IPS-20b (cell line): ENCODE measurements around the gene ZPR1.
A peak's percentile ranks its signal among the peaks of the same experiment; 100 is the strongest.

ENCODE experiments used
- H3K27ac ChIP-seq: one replicate; pipeline ENCODE4 v1.5.1; 2013; ENCODE audit warnings: low read length
- H3K27me3 ChIP-seq: 2 replicates; pipeline ENCODE4 v1.6.1; 2013; ENCODE audit warnings: mild to moderate bottlenecking, low read length, inconsistent platforms; ENCODE audit not compliant: insufficient read depth
- H3K36me3 ChIP-seq: 2 replicates; pipeline ENCODE4 v1.6.1; 2013; ENCODE audit warnings: low read depth, mild to moderate bottlenecking, inconsistent platforms, low read length, moderate library complexity; ENCODE audit not compliant: insufficient read depth
- H3K4me1 ChIP-seq: 2 replicates; pipeline ENCODE4 v1.6.1; 2013; ENCODE audit warnings: mild to moderate bottlenecking, control low read depth, inconsistent platforms, low read length, moderate library complexity; ENCODE audit not compliant: insufficient read depth
- H3K4me3 ChIP-seq: 2 replicates; pipeline ENCODE4 v1.5.1; 2013; ENCODE audit warnings: mild to moderate bottlenecking, low read length, inconsistent platforms
- H3K9ac ChIP-seq: 2 replicates; pipeline ENCODE4 v1.6.1; 2013; ENCODE audit warnings: low read depth, mild to moderate bottlenecking, inconsistent platforms, low read length, moderate library complexity
- H3K9me3 ChIP-seq: 2 replicates; pipeline ENCODE4 v1.6.1; 2013; ENCODE audit warnings: mild to moderate bottlenecking, low read depth, low read length, inconsistent platforms; ENCODE audit not compliant: insufficient read depth

The ZPR1 gene

GRCh38 chr11:116788975-116789374 is 1.2 kb upstream of the ZPR1 start:
- H3K36me3 ChIP-seq = peaks cover 29% of the 10 kb centered on the region
- no peaks in the 10 kb centered on the region for H3K9me3 ChIP-seq
- no peak overlapping the region for H3K9ac ChIP-seq
- H3K27ac ChIP-seq = no peak overlapping the region
- no peak overlapping the region for H3K4me3 ChIP-seq
- H3K27me3 ChIP-seq = peaks cover 31% of the 10 kb centered on the region
- H3K4me1 ChIP-seq = peaks cover 9% of the 10 kb centered on the region

GRCh38 chr11:116788534-116788933 is 711 bp upstream of the ZPR1 start:
- no peaks in the 10 kb centered on the region for H3K9me3 ChIP-seq
- peaks cover 33% of the 10 kb centered on the region for H3K36me3 ChIP-seq
- peaks cover 31% of the 10 kb centered on the region for H3K27me3 ChIP-seq
- peak overlapping the region; percentile 92 for H3K4me3 ChIP-seq
- no peak overlapping the region for H3K27ac ChIP-seq
- H3K9ac ChIP-seq = peak overlapping the region; percentile 80; the same call in 1 of the 2 replicates
- H3K4me1 ChIP-seq = peaks cover 9% of the 10 kb centered on the region

GRCh38 chr11:116787436-116787785 is 412 bp downstream of the ZPR1 start:
- H3K9ac ChIP-seq = peak overlapping the region; percentile 80
- no peaks in the 10 kb centered on the region for H3K9me3 ChIP-seq
- peaks cover 45% of the 10 kb centered on the region for H3K36me3 ChIP-seq
- peaks cover 9% of the 10 kb centered on the region for H3K4me1 ChIP-seq
- peak overlapping the region; percentile 92 for H3K4me3 ChIP-seq
- peaks cover 31% of the 10 kb centered on the region for H3K27me3 ChIP-seq
- no peak overlapping the region for H3K27ac ChIP-seq

- Histone ChIP-seq H3K27me3 (peaks cover 31% of the 10 kb centered on the region), H3K27ac (no peak overlapping the region), H3K9me3 (no peaks in the 10 kb centered on the region), H3K9ac (peak overlapping the region; percentile 80), H3K4me1 (peaks cover 9% of the 10 kb centered on the region), H3K36me3 (peaks cover 49% of the 10 kb centered on the region), H3K4me3 (peak overlapping the region; percentile 92)
Measured at GRCh38 chr11:116786966-116787365, 857 bp downstream of the ZPR1 start.

DNA sequence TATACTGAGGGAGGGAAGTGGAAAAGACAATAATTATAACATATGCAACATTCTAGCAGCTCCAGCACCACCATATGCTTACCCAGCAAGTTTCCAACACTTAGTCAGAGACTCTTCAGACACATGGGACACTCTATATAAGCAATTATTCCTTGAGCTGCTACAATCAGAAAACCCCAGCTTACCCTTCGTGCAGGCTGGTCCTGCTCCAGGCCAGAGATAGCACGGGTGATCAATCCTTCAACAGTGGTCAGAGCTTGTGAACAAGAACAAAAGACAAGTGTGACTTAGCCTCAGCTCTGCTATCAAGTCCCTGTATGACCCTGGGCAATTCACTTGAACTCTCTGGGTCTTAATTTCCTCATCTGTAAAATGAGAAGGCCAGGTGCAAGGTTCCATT is 1.5 kb downstream of the ZPR1 start:
- Histone ChIP-seq H3K27me3 (peaks cover 25% of the 10 kb centered on the region), H3K4me1 (peaks cover 9% of the 10 kb centered on the region), H3K9ac (no peak overlapping the region), H3K27ac (no peak overlapping the region), H3K36me3 (peaks cover 54% of the 10 kb centered on the region), H3K9me3 (no peaks in the 10 kb centered on the region), H3K4me3 (no peak overlapping the region)

- H3K9ac ChIP-seq = no peak overlapping the region
- H3K4me3 ChIP-seq = no peak overlapping the region
- peaks cover 4% of the 10 kb centered on the region; the same call in 1 of the 2 replicates for H3K4me1 ChIP-seq
- no peaks in the 10 kb centered on the region for H3K9me3 ChIP-seq
- no peak overlapping the region for H3K27ac ChIP-seq
- peaks cover 88% of the 10 kb centered on the region for H3K36me3 ChIP-seq
- H3K27me3 ChIP-seq = no peaks in the 10 kb centered on the region
Measured at GRCh38 chr11:116782728-116783127, 5.1 kb downstream of the ZPR1 start.

- Histone ChIP-seq H3K36me3 (peaks cover 75% of the 10 kb centered on the region), H3K9ac (no peak overlapping the region), H3K27ac (no peak overlapping the region), H3K4me1 (no peaks in the 10 kb centered on the region), H3K9me3 (no peaks in the 10 kb centered on the region), H3K4me3 (no peak overlapping the region), H3K27me3 (no peaks in the 10 kb centered on the region)
Measured at GRCh38 chr11:116778556-116778955, 9.3 kb downstream of the ZPR1 start.

DNA sequence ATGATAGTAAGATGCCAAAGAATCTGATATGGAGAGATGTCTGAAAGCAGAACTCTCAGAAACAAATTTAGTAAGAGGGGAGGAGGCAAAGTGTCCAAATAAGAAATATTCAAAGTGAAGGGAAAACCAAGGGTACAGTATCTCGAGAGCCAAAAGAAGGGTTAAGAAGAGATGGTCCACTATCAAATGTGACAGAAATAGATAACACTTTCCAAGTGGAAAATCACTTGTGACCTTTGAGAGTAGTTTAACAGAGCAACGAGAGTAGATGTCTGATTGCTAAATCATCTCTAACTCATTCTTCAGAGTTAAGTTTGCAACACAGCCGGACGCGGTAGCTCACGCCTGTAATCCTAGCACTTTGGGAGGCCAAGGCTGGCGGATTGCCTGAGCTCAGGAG is 10.8 kb downstream of the ZPR1 start:
- no peak overlapping the region for H3K27ac ChIP-seq
- H3K9ac ChIP-seq = no peak overlapping the region
- no peaks in the 10 kb centered on the region; the same call in 1 of the 2 replicates for H3K4me1 ChIP-seq
- peaks cover 60% of the 10 kb centered on the region for H3K36me3 ChIP-seq
- H3K9me3 ChIP-seq = no peaks in the 10 kb centered on the region
- H3K27me3 ChIP-seq = no peaks in the 10 kb centered on the region
- no peak overlapping the region for H3K4me3 ChIP-seq

DNA sequence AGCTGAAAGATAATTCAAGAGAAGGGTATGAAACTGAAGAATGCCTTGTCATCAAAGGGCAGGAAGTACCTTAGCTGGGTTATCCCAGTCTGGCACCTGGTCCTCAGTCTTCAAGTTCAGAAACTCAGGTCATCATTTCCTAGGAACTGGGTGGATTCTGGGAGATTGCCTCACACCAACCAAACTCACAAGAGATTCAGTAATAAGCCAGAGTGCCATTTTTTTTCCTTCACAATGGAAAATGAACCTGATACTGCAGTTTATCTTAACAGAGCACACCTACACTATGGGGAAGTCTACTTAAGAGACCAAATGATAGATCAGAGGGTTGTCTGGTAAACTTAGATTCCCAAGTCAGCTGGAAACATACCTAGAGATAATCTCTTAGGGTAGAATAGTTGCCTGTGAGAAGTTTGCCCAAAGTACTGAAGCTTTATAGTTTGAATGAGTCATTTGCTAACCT is 11.3 kb downstream of the ZPR1 start:
- Histone ChIP-seq H3K36me3 (peaks cover 56% of the 10 kb centered on the region), H3K4me3 (no peak overlapping the region)

GRCh38 chr11:116775975-116776374 is 11.8 kb downstream of the ZPR1 start:
- no peak overlapping the region for H3K27ac ChIP-seq
- no peaks in the 10 kb centered on the region for H3K9me3 ChIP-seq
- no peaks in the 10 kb centered on the region for H3K27me3 ChIP-seq
- H3K4me1 ChIP-seq = peaks cover 5% of the 10 kb centered on the region; the same call in 1 of the 2 replicates
- peaks cover 51% of the 10 kb centered on the region for H3K36me3 ChIP-seq
- no peak overlapping the region for H3K4me3 ChIP-seq
- H3K9ac ChIP-seq = no peak overlapping the region

More for the DNA sequence above, 11.3 kb downstream of the ZPR1 start:
- Histone ChIP-seq H3K9ac (no peak overlapping the region), H3K4me1 (peaks cover 4% of the 10 kb centered on the region; the same call in 1 of the 2 replicates), H3K27ac (no peak overlapping the region), H3K9me3 (no peaks in the 10 kb centered on the region), H3K27me3 (no peaks in the 10 kb centered on the region)

DNA sequence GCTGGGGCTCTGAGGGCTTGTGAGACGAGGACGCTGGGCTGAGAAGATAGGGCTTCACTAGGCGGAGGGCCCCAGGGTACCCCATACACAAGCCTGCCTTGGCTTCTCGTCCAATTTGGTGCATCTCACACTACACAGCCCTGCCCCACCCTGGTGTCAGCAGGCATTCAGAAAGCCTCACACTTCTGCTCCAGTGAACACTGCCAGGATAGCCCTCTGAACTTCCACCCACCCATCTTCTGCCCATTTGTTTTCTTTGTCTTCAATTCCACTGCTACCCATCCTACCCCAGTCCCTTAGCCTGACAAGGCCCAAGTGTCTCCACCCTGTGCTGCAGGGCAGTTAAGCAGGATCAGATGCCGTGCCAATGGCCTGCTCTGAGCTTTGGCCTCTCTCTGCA is 13.2 kb downstream of the ZPR1 start:
- Histone ChIP-seq H3K27ac (no peak overlapping the region), H3K27me3 (no peaks in the 10 kb centered on the region), H3K9ac (no peak overlapping the region), H3K36me3 (peaks cover 43% of the 10 kb centered on the region), H3K9me3 (no peaks in the 10 kb centered on the region), H3K4me1 (peaks cover 5% of the 10 kb centered on the region; the same call in 1 of the 2 replicates), H3K4me3 (no peak overlapping the region)

DNA sequence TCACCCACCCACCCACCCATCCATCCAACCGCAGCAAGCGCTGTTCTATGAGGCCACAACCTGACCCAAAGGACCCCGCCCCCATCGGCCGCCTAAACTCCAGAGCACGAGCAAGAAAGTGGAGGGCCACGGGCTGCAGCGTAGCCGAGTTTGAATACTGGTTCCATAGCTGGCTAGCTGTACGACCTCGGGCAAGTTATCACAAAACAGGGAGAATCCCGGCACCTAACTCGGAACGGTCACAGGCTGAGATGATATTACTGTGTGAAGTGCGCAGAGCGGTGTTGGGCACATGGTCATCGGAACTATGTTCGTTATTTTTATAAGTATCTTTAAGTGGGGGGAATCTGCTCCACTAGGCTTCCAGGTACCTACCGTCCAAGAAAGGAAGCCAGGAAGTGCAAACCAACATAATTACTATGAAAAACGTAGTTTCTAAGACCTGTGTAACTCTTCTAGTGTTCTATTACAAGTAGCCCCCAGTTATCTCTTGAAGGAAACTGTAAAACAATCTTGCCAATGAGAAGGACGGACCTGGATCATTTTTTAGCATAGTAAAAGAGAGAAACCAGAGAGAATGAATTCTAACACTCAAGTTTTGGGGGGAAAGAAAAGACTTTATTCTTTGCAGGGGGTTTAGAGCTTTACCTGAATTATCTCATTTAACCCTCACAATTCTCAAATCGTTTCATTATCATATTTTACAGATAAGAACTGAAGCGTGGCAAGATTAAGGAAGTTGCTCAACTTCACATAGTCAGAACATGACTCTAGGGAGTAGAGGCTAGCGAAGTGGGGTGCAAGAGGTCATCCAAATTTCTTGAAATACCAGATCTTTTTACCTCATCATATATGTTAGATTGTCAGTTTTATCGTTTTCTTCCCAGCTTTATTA is 14.4 kb downstream of the ZPR1 start:
- H3K4me1 ChIP-seq = peaks cover 5% of the 10 kb centered on the region; the same call in 1 of the 2 replicates
- no peaks in the 10 kb centered on the region for H3K9me3 ChIP-seq
- peak overlapping the region; percentile 82 for H3K9ac ChIP-seq
- no peaks in the 10 kb centered on the region for H3K27me3 ChIP-seq
- H3K36me3 ChIP-seq = peaks cover 42% of the 10 kb centered on the region
- peak overlapping the region; percentile 4 for H3K27ac ChIP-seq
- H3K4me3 ChIP-seq = peak overlapping the region; percentile 97
